Measurements from ENCODE around the gene TFAP2E. TPM values are rescaled to one million over a fixed set of nuclear protein-coding genes. Genes with fewer than 3 reads are reported as not detected.

The TFAP2E gene
- total RNA-seq, 1 experiment from 2014 or later = 6.1 TPM

- ChIA-PET POLR2A (interaction anchor here (0.8 kb wide), 1 partner anchor 141 kb away, joined by 3 read pairs; no protein-coding TSS in a partner anchor), CTCF (interaction anchor here (1.9 to 2.1 kb wide), 2 partner anchors 9 to 141 kb away, joined by 9 to 11 read pairs; no protein-coding TSS in a partner anchor), RAD21 (ENCODE audit: low non-redundant PET in 1 of 2, low total read pairs in 2 of 2, uncharacterized antibody in 2 of 2, unreplicated experiment in 2 of 2) (no interaction called here)
- Histone ChIP-seq H3K27me3 (ENCODE audit: insufficient read depth, low read length) (no peaks in the 10 kb centered on the region), H3K27ac (ENCODE audit: low read depth, low read length) (peak overlapping the region; percentile 67; the same call in 1 of the 2 replicates), H3K4me3 (replicated peaks in 1 of 2; ENCODE audit: low read depth in 1 of 2, low read length in 2 of 2) (peak overlapping the region; percentile 70 to 89), H2AFZ (ENCODE audit: low read depth, low read length, poor library complexity, severe bottlenecking) (no peak overlapping the region), H3K4me1 (ENCODE audit: control insufficient read depth in 1 of 2, insufficient read depth in 2 of 2, low read length in 2 of 2) (peaks cover 20 to 39% of the 10 kb centered on the region in 2 experiments; a peak in 3 of 4 replicates), H3K4me2 (ENCODE audit: low read length) (peak overlapping the region; percentile 93), H3K36me3 (ENCODE audit: control insufficient read depth in 1 of 2, insufficient read depth in 2 of 2, low read length in 2 of 2) (no peaks in the 10 kb centered on the region), H4K20me1 (ENCODE audit: insufficient read depth) (no peaks in the 10 kb centered on the region), H3K79me2 (ENCODE audit: insufficient read depth, low read length) (no peaks in the 10 kb centered on the region), H3K9me2 (ENCODE audit: insufficient read depth) (no peaks in the 10 kb centered on the region), H3K9me3 (ENCODE audit: control insufficient read depth in 1 of 2, insufficient read depth in 1 of 2, low read depth in 1 of 2, low read length in 2 of 2) (no peaks in the 10 kb centered on the region), H3K9ac (ENCODE audit: low read length) (peak overlapping the region; percentile 78)
- ATAC-seq (peak; percentile 51), DNase-seq (ENCODE audit: low read depth, low spot score) (no peak)
- intact Hi-C loops (cut with micrococcal nuclease) = loop anchor here (5.0 kb wide), 1 partner anchor 68 kb away; the partner anchor contains the start of gene PSMB2
- TF ChIP-seq SIN3A (IDR thresholded peaks at IDR 0.05; ENCODE audit: low read depth) (0 out of 2 replicates have a peak, but pooled peaks have one; percentile 19), EGR1 (IDR thresholded peaks at IDR 0.05; ENCODE audit: low read depth) (peak; percentile 82), ZFX (IDR thresholded peaks at IDR 0.05) (peak; percentile 48; the same call in 1 of the 2 replicates), EZH2 (IDR thresholded peaks at IDR 0.05) (no peak)
- no TSS peak for BruUV-seq (replicated peaks)
These were observed 1.1 kb downstream of the TFAP2E start for GRCh38 chr1:35574125-35574654.

GRCh38 chr1:35574655-35575415 is 1.7 kb downstream of the TFAP2E start:
- RAD21 ChIA-PET (ENCODE audit: low non-redundant PET in 1 of 2, low total read pairs in 2 of 2, uncharacterized antibody in 2 of 2, unreplicated experiment in 2 of 2) = no interaction called here
- intact Hi-C loops (cut with micrococcal nuclease) = loop anchor here (5.0 kb wide), 1 partner anchor 67 kb away; the partner anchor contains the start of gene PSMB2
- DNase-seq (ENCODE audit: low read depth, low spot score) (no peak), ATAC-seq (no peak)
- H3K79me2 ChIP-seq (ENCODE audit: insufficient read depth, low read length) = no peaks in the 10 kb centered on the region
- H3K9me3 ChIP-seq (ENCODE audit: control insufficient read depth in 1 of 2, insufficient read depth in 1 of 2, low read depth in 1 of 2, low read length in 2 of 2) = no peaks in the 10 kb centered on the region
- TF ChIP-seq EZH2 (IDR thresholded peaks at IDR 0.05) = no peak
- POLR2A ChIA-PET = no interaction called here
- peak overlapping the region; percentile 93 for H3K4me2 ChIP-seq (ENCODE audit: low read length)
- no peaks in the 10 kb centered on the region for H4K20me1 ChIP-seq (ENCODE audit: insufficient read depth)
- peak overlapping the region; percentile 78 for H3K9ac ChIP-seq (ENCODE audit: low read length)
- no peaks in the 10 kb centered on the region for H3K9me2 ChIP-seq (ENCODE audit: insufficient read depth)
- no peaks in the 10 kb centered on the region for H3K27me3 ChIP-seq (ENCODE audit: insufficient read depth, low read length)
- no peak overlapping the region for H2AFZ ChIP-seq (ENCODE audit: low read depth, low read length, poor library complexity, severe bottlenecking)
- no TSS peak for BruUV-seq (replicated peaks)
- H3K4me1 ChIP-seq (ENCODE audit: control insufficient read depth in 1 of 2, insufficient read depth in 2 of 2, low read length in 2 of 2) = peaks cover 19 to 35% of the 10 kb centered on the region in 2 experiments; a peak in 3 of 4 replicates
- no peaks in the 10 kb centered on the region for H3K36me3 ChIP-seq (ENCODE audit: control insufficient read depth in 1 of 2, insufficient read depth in 2 of 2, low read length in 2 of 2)
- peak overlapping the region; percentile 70 to 89 for H3K4me3 ChIP-seq (replicated peaks in 1 of 2; ENCODE audit: low read depth in 1 of 2, low read length in 2 of 2)
- peak overlapping the region; percentile 67; the same call in 1 of the 2 replicates for H3K27ac ChIP-seq (ENCODE audit: low read depth, low read length)
- CTCF ChIA-PET = no interaction called here

Measured in HCT116 (cell line).